ENCODE measurements around the gene HAPLN3. TPM values are rescaled to one million over a fixed set of nuclear protein-coding genes. Genes with fewer than 3 reads are reported as not detected.

The HAPLN3 gene, protein sequence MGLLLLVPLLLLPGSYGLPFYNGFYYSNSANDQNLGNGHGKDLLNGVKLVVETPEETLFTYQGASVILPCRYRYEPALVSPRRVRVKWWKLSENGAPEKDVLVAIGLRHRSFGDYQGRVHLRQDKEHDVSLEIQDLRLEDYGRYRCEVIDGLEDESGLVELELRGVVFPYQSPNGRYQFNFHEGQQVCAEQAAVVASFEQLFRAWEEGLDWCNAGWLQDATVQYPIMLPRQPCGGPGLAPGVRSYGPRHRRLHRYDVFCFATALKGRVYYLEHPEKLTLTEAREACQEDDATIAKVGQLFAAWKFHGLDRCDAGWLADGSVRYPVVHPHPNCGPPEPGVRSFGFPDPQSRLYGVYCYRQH
- total RNA-seq, result 14.7 and 18.8 TPM in 2 replicates

GRCh38 chr15:88894819-88895767, at the start of gene HAPLN3:
Gene HAPLN3 (minus strand): TSS chr15:88895544. CDS start chr15:88887298, 8,246 bp downstream.
- H2AFZ ChIP-seq (ENCODE audit: low read length), result no peak within 1 kb of the TSS

GRCh38 chr15:88940110-88940675, 44.8 kb upstream of the HAPLN3 start:
- no peaks in the 10 kb centered on the region for H4K20me1 ChIP-seq (ENCODE audit: insufficient read depth, low read length)
- H2AFZ ChIP-seq (ENCODE audit: low read length), result peak overlapping the region; percentile 25
- H3K4me3 ChIP-seq (ENCODE audit: insufficient read depth, low read length), result no peak overlapping the region
- no peaks in the 10 kb centered on the region for H3K79me2 ChIP-seq (ENCODE audit: insufficient read depth, low read length)
- no peaks in the 10 kb centered on the region for H3K9me3 ChIP-seq (ENCODE audit: low read depth, low read length)
- peak overlapping the region; percentile 43 for H3K4me2 ChIP-seq (ENCODE audit: insufficient read depth, low read length)
- H3K4me1 ChIP-seq (ENCODE audit: insufficient read depth, low read length), result no peaks in the 10 kb centered on the region
- peaks cover 3% of the 10 kb centered on the region for H3K27me3 ChIP-seq (ENCODE audit: insufficient read depth, low read length)
- DNase-seq (ENCODE audit: insufficient read length, low spot score, missing footprints), result no peak
- no peak for TF ChIP-seq CTCF (IDR thresholded peaks at IDR 0.05; ENCODE audit: extremely low read depth, low read depth, low read length)
- H3K36me3 ChIP-seq (ENCODE audit: insufficient read depth, low read length), result no peaks in the 10 kb centered on the region
- no peak overlapping the region for H3K27ac ChIP-seq (ENCODE audit: low read depth, low read length)

More at GRCh38 chr15:88894819-88895767, at the start of gene HAPLN3:
- peak within 1 kb of the TSS; percentile 84 for H3K4me2 ChIP-seq (ENCODE audit: insufficient read depth, low read length)
- DNase-seq (ENCODE audit: insufficient read length, low spot score, missing footprints), result peak; percentile 94
- H3K4me1 ChIP-seq (ENCODE audit: insufficient read depth, low read length), result peaks cover 30% of the 10 kb centered on the region
- H3K79me2 ChIP-seq (ENCODE audit: insufficient read depth, low read length), result no peaks in the 10 kb centered on the region
- no peaks in the 10 kb centered on the region for H3K9me3 ChIP-seq (ENCODE audit: low read depth, low read length)
- H3K27ac ChIP-seq (ENCODE audit: low read depth, low read length), result no peak within 1 kb of the TSS
- H4K20me1 ChIP-seq (ENCODE audit: insufficient read depth, low read length), result peaks cover 9% of the 10 kb centered on the region
- no peak for TF ChIP-seq CTCF (IDR thresholded peaks at IDR 0.05; ENCODE audit: extremely low read depth, low read depth, low read length)
- no peaks in the 10 kb centered on the region for H3K27me3 ChIP-seq (ENCODE audit: insufficient read depth, low read length)
- peaks cover 19% of the 10 kb centered on the region for H3K36me3 ChIP-seq (ENCODE audit: insufficient read depth, low read length)
- peak within 1 kb of the TSS; percentile 78 for H3K4me3 ChIP-seq (ENCODE audit: insufficient read depth, low read length)

DNA sequence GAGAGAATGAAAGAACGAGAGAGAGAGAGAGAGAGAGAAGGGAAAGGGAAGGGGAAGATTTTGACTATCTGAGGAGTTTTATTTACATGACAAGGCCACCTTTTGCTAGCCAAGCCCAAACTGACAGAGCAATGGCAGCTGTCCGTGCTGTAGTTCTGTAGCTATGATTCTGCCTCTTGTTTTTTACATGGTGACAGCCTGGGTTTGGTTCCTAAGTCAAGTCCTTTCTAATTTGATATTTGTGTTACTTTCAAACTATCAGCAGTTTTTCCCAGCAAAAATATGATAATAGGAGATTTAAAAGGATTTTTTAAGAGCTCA, 44.1 kb upstream of the HAPLN3 start:
- Histone ChIP-seq H3K36me3 (ENCODE audit: insufficient read depth, low read length) (no peaks in the 10 kb centered on the region), H3K9me3 (ENCODE audit: low read depth, low read length) (no peaks in the 10 kb centered on the region), H3K79me2 (ENCODE audit: insufficient read depth, low read length) (no peaks in the 10 kb centered on the region), H3K4me1 (ENCODE audit: insufficient read depth, low read length) (no peaks in the 10 kb centered on the region), H3K27me3 (ENCODE audit: insufficient read depth, low read length) (peaks cover 5% of the 10 kb centered on the region), H3K27ac (ENCODE audit: low read depth, low read length) (no peak overlapping the region), H3K4me2 (ENCODE audit: insufficient read depth, low read length) (no peak overlapping the region), H3K4me3 (ENCODE audit: insufficient read depth, low read length) (no peak overlapping the region), H2AFZ (ENCODE audit: low read length) (peak overlapping the region; percentile 15), H4K20me1 (ENCODE audit: insufficient read depth, low read length) (no peaks in the 10 kb centered on the region)
- TF ChIP-seq CTCF (IDR thresholded peaks at IDR 0.05; ENCODE audit: extremely low read depth, low read depth, low read length), result no peak
- no peak for DNase-seq (ENCODE audit: insufficient read length, low spot score, missing footprints)

Measured in osteoblast (primary cell).